Measurements from ENCODE around the gene RUNDC3A.

Gene RUNDC3A

DNA sequence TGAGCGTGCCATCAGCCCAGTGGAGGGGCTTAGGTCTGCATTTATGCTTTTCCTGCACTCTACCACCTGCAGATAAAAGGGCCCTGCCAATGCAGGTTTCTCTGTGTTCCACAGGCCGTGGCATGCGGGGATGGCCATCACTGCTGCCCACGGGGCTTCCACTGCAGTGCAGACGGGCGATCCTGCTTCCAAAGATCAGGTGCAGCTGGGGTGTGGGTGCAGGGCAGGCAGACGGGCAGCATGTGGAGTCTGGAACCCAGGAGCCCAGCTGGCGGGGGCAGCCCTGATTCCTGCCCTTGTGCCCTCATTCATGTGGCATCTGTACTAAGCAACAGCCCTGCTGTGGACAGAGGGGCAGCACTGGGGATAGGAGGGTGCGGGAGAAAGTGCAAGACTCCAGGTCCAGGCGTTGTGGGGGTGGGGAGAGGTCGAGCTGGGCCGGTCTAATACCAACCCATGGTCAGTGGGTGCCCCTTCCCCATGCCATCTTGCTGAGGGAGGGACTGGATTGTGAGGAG is 41.2 kb downstream of the RUNDC3A start:
- Histone ChIP-seq H3K9ac (ENCODE audit: low read depth, low read length) (no peak overlapping the region), H3K36me3 (ENCODE audit: insufficient read depth, low read depth, low read length) (peaks cover 9% of the 10 kb centered on the region; the same call in 1 of the 2 replicates), H3K4me3 (ENCODE audit: low read length) (no peak overlapping the region), H3K27ac (ENCODE audit: low read length) (no peak overlapping the region), H3K9me3 (ENCODE audit: insufficient read depth, low read depth, low read length) (no peaks in the 10 kb centered on the region), H3K4me1 (ENCODE audit: insufficient read depth, low read length) (0 out of 2 replicates have a peak, but pooled peaks cover 5% of the 10 kb centered on the region), H3K27me3 (ENCODE audit: insufficient read depth, low read length) (peaks cover 5% of the 10 kb centered on the region; the same call in 1 of the 2 replicates)

GRCh38 chr17:44350733-44351226 is 42.4 kb downstream of the RUNDC3A start:
- Histone ChIP-seq H3K9ac (ENCODE audit: low read depth, low read length) (no peak overlapping the region), H3K27me3 (ENCODE audit: insufficient read depth, low read length) (peaks cover 5% of the 10 kb centered on the region; the same call in 1 of the 2 replicates), H3K27ac (ENCODE audit: low read length) (no peak overlapping the region), H3K4me1 (ENCODE audit: insufficient read depth, low read length) (0 out of 2 replicates have a peak, but pooled peaks cover 5% of the 10 kb centered on the region), H3K4me3 (ENCODE audit: low read length) (no peak overlapping the region), H3K9me3 (ENCODE audit: insufficient read depth, low read depth, low read length) (no peaks in the 10 kb centered on the region), H3K36me3 (ENCODE audit: insufficient read depth, low read depth, low read length) (peaks cover 9% of the 10 kb centered on the region; the same call in 1 of the 2 replicates)

GRCh38 chr17:44351464-44351863 is 43.1 kb downstream of the RUNDC3A start:
- H3K27me3 ChIP-seq (ENCODE audit: insufficient read depth, low read length), result peaks cover 5% of the 10 kb centered on the region; the same call in 1 of the 2 replicates
- H3K27ac ChIP-seq (ENCODE audit: low read length), result no peak overlapping the region
- no peak overlapping the region for H3K9ac ChIP-seq (ENCODE audit: low read depth, low read length)
- peaks cover 9% of the 10 kb centered on the region; the same call in 1 of the 2 replicates for H3K36me3 ChIP-seq (ENCODE audit: insufficient read depth, low read depth, low read length)
- H3K4me3 ChIP-seq (ENCODE audit: low read length), result no peak overlapping the region
- H3K4me1 ChIP-seq (ENCODE audit: insufficient read depth, low read length), result no peaks in the 10 kb centered on the region
- no peaks in the 10 kb centered on the region for H3K9me3 ChIP-seq (ENCODE audit: insufficient read depth, low read depth, low read length)

DNA sequence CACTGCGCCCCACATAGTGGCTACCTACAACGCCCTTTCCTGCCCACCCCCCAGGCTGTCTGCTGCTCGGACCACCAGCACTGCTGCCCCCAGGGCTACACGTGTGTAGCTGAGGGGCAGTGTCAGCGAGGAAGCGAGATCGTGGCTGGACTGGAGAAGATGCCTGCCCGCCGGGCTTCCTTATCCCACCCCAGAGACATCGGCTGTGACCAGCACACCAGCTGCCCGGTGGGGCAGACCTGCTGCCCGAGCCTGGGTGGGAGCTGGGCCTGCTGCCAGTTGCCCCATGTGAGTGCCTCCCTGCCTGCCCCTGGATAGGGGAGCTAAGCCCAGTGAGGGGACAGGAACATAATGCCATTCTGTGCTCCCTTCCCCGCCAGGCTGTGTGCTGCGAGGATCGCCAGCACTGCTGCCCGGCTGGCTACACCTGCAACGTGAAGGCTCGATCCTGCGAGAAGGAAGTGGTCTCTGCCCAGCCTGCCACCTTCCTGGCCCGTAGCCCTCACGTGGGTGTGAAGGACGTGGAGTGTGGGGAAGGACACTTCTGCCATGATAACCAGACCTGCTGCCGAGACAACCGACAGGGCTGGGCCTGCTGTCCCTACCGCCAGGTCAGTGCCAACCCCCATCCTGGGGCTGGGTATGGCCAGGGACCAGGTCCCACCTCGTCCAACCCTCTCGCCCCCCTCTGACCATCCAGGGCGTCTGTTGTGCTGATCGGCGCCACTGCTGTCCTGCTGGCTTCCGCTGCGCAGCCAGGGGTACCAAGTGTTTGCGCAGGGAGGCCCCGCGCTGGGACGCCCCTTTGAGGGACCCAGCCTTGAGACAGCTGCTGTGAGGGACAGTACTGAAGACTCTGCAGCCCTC is 43.8 kb downstream of the RUNDC3A start:
- no peak overlapping the region for H3K9ac ChIP-seq (ENCODE audit: low read depth, low read length)
- no peaks in the 10 kb centered on the region for H3K4me1 ChIP-seq (ENCODE audit: insufficient read depth, low read length)
- H3K27me3 ChIP-seq (ENCODE audit: insufficient read depth, low read length), result peaks cover 5% of the 10 kb centered on the region; the same call in 1 of the 2 replicates
- no peaks in the 10 kb centered on the region for H3K9me3 ChIP-seq (ENCODE audit: insufficient read depth, low read depth, low read length)
- no peak overlapping the region for H3K4me3 ChIP-seq (ENCODE audit: low read length)
- peaks cover 9% of the 10 kb centered on the region; the same call in 1 of the 2 replicates for H3K36me3 ChIP-seq (ENCODE audit: insufficient read depth, low read depth, low read length)
- no peak overlapping the region for H3K27ac ChIP-seq (ENCODE audit: low read length)

DNA sequence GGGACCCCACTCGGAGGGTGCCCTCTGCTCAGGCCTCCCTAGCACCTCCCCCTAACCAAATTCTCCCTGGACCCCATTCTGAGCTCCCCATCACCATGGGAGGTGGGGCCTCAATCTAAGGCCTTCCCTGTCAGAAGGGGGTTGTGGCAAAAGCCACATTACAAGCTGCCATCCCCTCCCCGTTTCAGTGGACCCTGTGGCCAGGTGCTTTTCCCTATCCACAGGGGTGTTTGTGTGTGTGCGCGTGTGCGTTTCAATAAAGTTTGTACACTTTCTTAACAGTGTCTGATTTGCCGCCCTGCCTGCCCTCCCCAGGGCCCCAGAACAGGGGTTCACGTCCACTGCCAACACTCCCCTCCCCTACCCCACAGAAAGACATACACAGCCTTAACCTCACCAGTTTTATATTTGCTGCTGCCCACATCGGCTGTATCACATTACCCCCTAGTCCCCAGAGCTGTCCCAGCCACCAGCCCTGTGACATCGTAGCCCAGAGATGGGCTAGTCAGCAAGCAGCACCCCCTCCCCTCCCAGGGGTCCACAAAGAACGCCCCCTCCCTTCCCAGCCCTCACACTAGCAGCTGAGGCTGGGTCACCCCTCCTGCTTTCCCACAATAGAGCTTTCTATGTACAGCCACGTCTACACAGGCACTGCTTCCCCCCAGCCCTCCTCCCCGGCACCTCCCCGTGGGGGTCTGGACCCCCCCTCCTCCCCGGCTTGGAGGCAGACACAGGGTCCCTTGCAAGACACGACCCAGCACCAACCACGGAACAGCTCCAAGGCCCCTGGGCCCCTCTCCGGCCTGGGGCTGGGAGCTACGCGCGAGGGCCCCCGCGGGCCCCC is 44.6 kb downstream of the RUNDC3A start:
- Histone ChIP-seq H3K27ac (ENCODE audit: low read length) (no peak overlapping the region), H3K36me3 (ENCODE audit: insufficient read depth, low read depth, low read length) (peaks cover 9% of the 10 kb centered on the region; the same call in 1 of the 2 replicates), H3K4me1 (ENCODE audit: insufficient read depth, low read length) (no peaks in the 10 kb centered on the region), H3K27me3 (ENCODE audit: insufficient read depth, low read length) (peaks cover 5% of the 10 kb centered on the region; the same call in 1 of the 2 replicates), H3K9me3 (ENCODE audit: insufficient read depth, low read depth, low read length) (no peaks in the 10 kb centered on the region), H3K4me3 (ENCODE audit: low read length) (peak overlapping the region; percentile 57; the same call in 1 of the 2 replicates), H3K9ac (ENCODE audit: low read depth, low read length) (peak overlapping the region; percentile 32; the same call in 1 of the 2 replicates)

DNA sequence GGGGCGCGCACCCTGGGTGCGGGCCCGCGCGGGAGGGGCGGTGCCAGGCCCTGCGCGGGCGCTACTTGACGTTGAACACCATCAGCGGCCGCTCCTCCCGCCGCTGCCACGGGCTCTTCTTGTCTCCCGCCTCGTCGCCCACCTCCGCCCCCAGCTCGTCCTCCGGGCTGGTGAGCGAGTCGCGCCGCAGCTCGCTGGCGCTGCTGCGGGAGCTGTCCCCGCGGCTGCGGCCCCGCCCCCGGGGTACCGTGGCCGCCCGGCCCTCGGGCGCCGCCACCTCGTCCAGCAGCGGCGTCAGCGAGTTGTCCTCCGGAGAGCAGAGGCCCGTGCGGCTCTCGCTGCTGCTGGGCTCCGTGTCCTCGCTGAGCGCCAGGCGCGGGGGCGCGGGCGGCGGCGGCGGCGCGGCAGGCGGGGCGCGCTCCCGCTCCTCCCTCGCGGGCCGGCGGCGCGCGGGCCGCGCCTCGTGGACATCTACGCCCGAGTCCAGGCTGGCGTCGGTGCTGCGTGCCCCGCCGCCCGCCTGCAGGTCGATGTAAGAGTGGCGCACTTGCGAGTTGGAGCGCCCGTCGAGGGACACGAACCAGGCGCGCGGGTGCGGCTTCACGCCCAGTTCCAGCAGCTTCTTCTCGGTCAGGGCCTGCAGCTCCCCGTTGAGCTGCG is 45.4 kb downstream of the RUNDC3A start:
- peak overlapping the region; percentile 57; the same call in 1 of the 2 replicates for H3K4me3 ChIP-seq (ENCODE audit: low read length)
- peaks cover 5% of the 10 kb centered on the region; the same call in 1 of the 2 replicates for H3K27me3 ChIP-seq (ENCODE audit: insufficient read depth, low read length)
- H3K9ac ChIP-seq (ENCODE audit: low read depth, low read length), result peak overlapping the region; percentile 32; the same call in 1 of the 2 replicates
- peaks cover 9% of the 10 kb centered on the region; the same call in 1 of the 2 replicates for H3K36me3 ChIP-seq (ENCODE audit: insufficient read depth, low read depth, low read length)
- no peaks in the 10 kb centered on the region for H3K9me3 ChIP-seq (ENCODE audit: insufficient read depth, low read depth, low read length)
- H3K4me1 ChIP-seq (ENCODE audit: insufficient read depth, low read length), result no peaks in the 10 kb centered on the region
- no peak overlapping the region for H3K27ac ChIP-seq (ENCODE audit: low read length)

GRCh38 chr17:44354582-44355561 is 46.5 kb downstream of the RUNDC3A start:
- H3K9me3 ChIP-seq (ENCODE audit: insufficient read depth, low read depth, low read length), result no peaks in the 10 kb centered on the region
- peak overlapping the region; percentile 49; the same call in 1 of the 2 replicates for H3K4me3 ChIP-seq (ENCODE audit: low read length)

GRCh38 chr17:44355642-44356099 is 47.3 kb downstream of the RUNDC3A start:
- Histone ChIP-seq H3K4me3 (ENCODE audit: low read length) (no peak overlapping the region), H3K4me1 (ENCODE audit: insufficient read depth, low read length) (peaks cover 1% of the 10 kb centered on the region; the same call in 1 of the 2 replicates), H3K36me3 (ENCODE audit: insufficient read depth, low read depth, low read length) (peaks cover 9% of the 10 kb centered on the region; the same call in 1 of the 2 replicates), H3K9me3 (ENCODE audit: insufficient read depth, low read depth, low read length) (no peaks in the 10 kb centered on the region), H3K27ac (ENCODE audit: low read length) (no peak overlapping the region), H3K27me3 (ENCODE audit: insufficient read depth, low read length) (peaks cover 5% of the 10 kb centered on the region; the same call in 1 of the 2 replicates), H3K9ac (ENCODE audit: low read depth, low read length) (no peak overlapping the region)

More at GRCh38 chr17:44354582-44355561, 46.5 kb downstream of the RUNDC3A start:
- Histone ChIP-seq H3K36me3 (ENCODE audit: insufficient read depth, low read depth, low read length) (peaks cover 9% of the 10 kb centered on the region; the same call in 1 of the 2 replicates), H3K9ac (ENCODE audit: low read depth, low read length) (no peak overlapping the region; the same call in 1 of the 2 replicates), H3K4me1 (ENCODE audit: insufficient read depth, low read length) (no peaks in the 10 kb centered on the region), H3K27ac (ENCODE audit: low read length) (no peak overlapping the region), H3K27me3 (ENCODE audit: insufficient read depth, low read length) (peaks cover 5% of the 10 kb centered on the region; the same call in 1 of the 2 replicates)

DNA sequence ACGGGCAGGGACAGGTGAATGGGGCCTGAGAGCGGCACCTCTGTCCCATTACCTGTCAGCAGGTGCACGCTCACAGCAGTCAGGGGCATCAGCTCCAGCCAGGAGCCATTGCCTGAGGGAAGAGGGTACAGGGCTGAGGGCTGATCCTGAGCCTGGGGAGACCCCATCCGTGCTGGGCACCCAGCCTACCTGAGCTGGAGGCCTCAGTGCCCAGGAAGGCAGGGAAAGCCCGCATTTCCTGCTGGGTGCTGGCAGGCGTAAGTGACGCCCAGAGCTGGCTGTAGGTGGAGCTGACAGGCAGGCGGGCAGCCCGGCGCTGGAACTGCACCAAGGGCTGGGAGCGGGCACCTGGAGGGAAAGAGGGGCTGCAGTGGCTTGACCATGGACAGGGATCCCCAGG is 47.8 kb downstream of the RUNDC3A start:
- H3K4me1 ChIP-seq (ENCODE audit: insufficient read depth, low read length), result peaks cover 7% of the 10 kb centered on the region
- peaks cover 5% of the 10 kb centered on the region; the same call in 1 of the 2 replicates for H3K27me3 ChIP-seq (ENCODE audit: insufficient read depth, low read length)
- no peak overlapping the region for H3K27ac ChIP-seq (ENCODE audit: low read length)
- H3K9me3 ChIP-seq (ENCODE audit: insufficient read depth, low read depth, low read length), result no peaks in the 10 kb centered on the region
- H3K9ac ChIP-seq (ENCODE audit: low read depth, low read length), result no peak overlapping the region
- peaks cover 9% of the 10 kb centered on the region; the same call in 1 of the 2 replicates for H3K36me3 ChIP-seq (ENCODE audit: insufficient read depth, low read depth, low read length)
- no peak overlapping the region for H3K4me3 ChIP-seq (ENCODE audit: low read length)

DNA sequence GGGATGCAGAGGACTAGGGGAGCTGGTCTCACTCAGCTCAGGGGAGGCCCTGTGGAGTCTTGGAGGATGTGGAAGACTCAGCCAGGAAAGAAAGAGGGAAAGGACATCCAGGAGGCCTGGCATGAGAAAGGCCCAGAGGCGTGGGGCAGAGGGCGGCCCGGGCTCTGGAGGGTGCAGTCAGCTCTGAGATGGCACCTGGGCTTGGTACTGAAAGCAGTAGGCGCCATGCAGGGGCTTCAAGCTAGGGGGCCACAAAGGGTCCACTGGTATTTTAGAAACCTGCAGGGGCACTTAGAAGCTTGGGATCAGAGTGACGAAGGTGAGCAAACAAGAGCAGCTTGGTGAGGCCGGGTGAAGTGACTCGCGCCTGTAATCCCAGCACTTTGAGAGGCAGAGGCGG is 49.7 kb downstream of the RUNDC3A start:
- Histone ChIP-seq H3K9ac (ENCODE audit: low read depth, low read length) (no peak overlapping the region), H3K27ac (ENCODE audit: low read length) (no peak overlapping the region)

More for the DNA sequence above, 49.7 kb downstream of the RUNDC3A start:
- Histone ChIP-seq H3K4me1 (ENCODE audit: insufficient read depth, low read length) (peaks cover 17% of the 10 kb centered on the region), H3K9me3 (ENCODE audit: insufficient read depth, low read depth, low read length) (no peaks in the 10 kb centered on the region), H3K27me3 (ENCODE audit: insufficient read depth, low read length) (peaks cover 4% of the 10 kb centered on the region; the same call in 1 of the 2 replicates), H3K4me3 (ENCODE audit: low read length) (no peak overlapping the region), H3K36me3 (ENCODE audit: insufficient read depth, low read depth, low read length) (no peaks in the 10 kb centered on the region)
